ENCODE results near the gene HNRNPC.
"Not testable (repeated sequence)": the region's sequence is repeated elsewhere in the genome, so short reads cannot be mapped to it uniquely, and the experiment has no call there.

Gene HNRNPC

GRCh38 chr14:21269252-21270046 lies at the start of gene HNRNPC:
HNRNPC (minus strand) TSS chr14:21269442; CDS start chr14:21234193, 35,249 bp downstream.
- peak; percentile 92 for DNase-seq (ENCODE audit: low spot score)

GRCh38 chr14:21317398-21317797 lies 48.2 kb upstream of the HNRNPC start:
- DNase-seq (ENCODE audit: low spot score) = no peak

- no peak for DNase-seq (ENCODE audit: low spot score)
Measured at GRCh38 chr14:21313512-21313911, 44.3 kb upstream of the HNRNPC start.

GRCh38 chr14:21311614-21312013 lies 42.4 kb upstream of the HNRNPC start:
- no peak for DNase-seq (ENCODE audit: low spot score)

GRCh38 chr14:21309956-21310355 lies 40.7 kb upstream of the HNRNPC start:
- DNase-seq (ENCODE audit: low spot score) = no peak

GRCh38 chr14:21309238-21309636 lies 40.0 kb upstream of the HNRNPC start:
- no peak for DNase-seq (ENCODE audit: low spot score)

GRCh38 chr14:21308479-21309237 lies 39.4 kb upstream of the HNRNPC start:
- DNase-seq (ENCODE audit: low spot score) = peak; percentile 46

- peak; percentile 43 for DNase-seq (ENCODE audit: low spot score)
Measured at GRCh38 chr14:21308132-21308478, 38.9 kb upstream of the HNRNPC start.

GRCh38 chr14:21307637-21308036 lies 38.4 kb upstream of the HNRNPC start:
- DNase-seq (ENCODE audit: low spot score) = no peak

GRCh38 chr14:21302836-21303140 lies 33.5 kb upstream of the HNRNPC start:
- not testable (repeated sequence) for DNase-seq (ENCODE audit: low spot score)

- no peak for DNase-seq (ENCODE audit: low spot score)
Measured at GRCh38 chr14:21302013-21302835, 33.0 kb upstream of the HNRNPC start.

GRCh38 chr14:21300892-21301291 lies 31.6 kb upstream of the HNRNPC start:
- DNase-seq (ENCODE audit: low spot score) = peak; percentile 32

- no peak for DNase-seq (ENCODE audit: low spot score)
Measured at GRCh38 chr14:21299562-21300130, 30.4 kb upstream of the HNRNPC start.

GRCh38 chr14:21298358-21298757 lies 29.1 kb upstream of the HNRNPC start:
- no peak for DNase-seq (ENCODE audit: low spot score)

- DNase-seq (ENCODE audit: low spot score) = not testable (repeated sequence)
Measured at GRCh38 chr14:21294026-21294425, 24.8 kb upstream of the HNRNPC start.

GRCh38 chr14:21287168-21287567 lies 17.9 kb upstream of the HNRNPC start:
- no peak for DNase-seq (ENCODE audit: low spot score)

GRCh38 chr14:21286516-21286915 lies 17.3 kb upstream of the HNRNPC start:
- DNase-seq (ENCODE audit: low spot score) = not testable (repeated sequence)

- not testable (repeated sequence) for DNase-seq (ENCODE audit: low spot score)
Measured at GRCh38 chr14:21281917-21282316, 12.7 kb upstream of the HNRNPC start.

GRCh38 chr14:21279783-21280182 lies 10.5 kb upstream of the HNRNPC start, which contains the start of gene RPGRIP1:
RPGRIP1 (plus strand) TSS chr14:21280083; CDS start chr14:21287977, 7,894 bp downstream.
- no peak for DNase-seq (ENCODE audit: low spot score)

GRCh38 chr14:21278632-21279031 lies 9.4 kb upstream of the HNRNPC start:
- no peak for DNase-seq (ENCODE audit: low spot score)

- DNase-seq (ENCODE audit: low spot score) = no peak
Measured at GRCh38 chr14:21275261-21275858, 6.1 kb upstream of the HNRNPC start.

- not testable (repeated sequence) for DNase-seq (ENCODE audit: low spot score)
Measured at GRCh38 chr14:21272661-21273060, 3.4 kb upstream of the HNRNPC start.

All from HuH-7.5 (cell line).